ENCODE data around the gene ISL2. TPM values are rescaled to one million over a fixed set of nuclear protein-coding genes. Genes with fewer than 3 reads are reported as not detected.

Gene ISL2
- total RNA-seq, 2 donors from 2014 or later = 0.77 to 2.4 TPM

DNA sequence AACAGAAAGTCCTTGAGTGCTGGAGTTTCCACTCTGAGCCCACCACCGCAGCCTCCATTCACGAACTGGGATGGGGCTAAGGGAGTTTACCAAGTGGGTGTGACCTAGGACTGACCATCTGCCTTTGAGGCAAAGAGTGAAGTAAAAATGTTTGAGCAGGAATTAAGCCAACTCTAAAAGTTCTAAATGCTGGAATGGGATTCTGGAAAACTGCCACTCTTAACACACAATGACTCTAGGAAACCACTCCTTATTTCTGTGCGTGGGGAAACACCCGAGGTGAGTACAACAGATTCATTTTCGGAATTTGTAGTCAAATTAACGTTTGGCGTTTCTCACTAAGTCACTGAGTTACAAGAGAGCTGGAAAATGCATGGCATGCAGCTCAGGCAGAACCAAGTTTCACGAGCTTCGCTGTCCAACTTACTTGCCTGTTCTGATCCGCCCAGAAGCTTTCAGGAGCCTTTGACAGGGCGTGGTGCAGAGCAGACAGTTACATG lies 31.6 kb downstream of the ISL2 start:
- Histone ChIP-seq H3K4me1 (replicated peaks) (no peaks in the 10 kb centered on the region), H3K9me3 (no peaks in the 10 kb centered on the region), H3K36me3 (no peaks in the 10 kb centered on the region), H3K4me3 (no peak overlapping the region), H3K27ac (no peak overlapping the region), H3K27me3 (replicated peaks; ENCODE audit: insufficient read depth) (no peaks in the 10 kb centered on the region)
- no peak for TF ChIP-seq POLR2A (IDR thresholded peaks at IDR 0.05)
- peak; percentile 18 for TF ChIP-seq POLR2AphosphoS5 (IDR thresholded peaks at IDR 0.05)
- DNase-seq (ENCODE audit: low spot score) = peak; percentile 32
- 31% methylated on average over 11 of the region's 11 CpGs for WGBS
- intact Hi-C loops (cut with DNase I) = no loop called here

DNA sequence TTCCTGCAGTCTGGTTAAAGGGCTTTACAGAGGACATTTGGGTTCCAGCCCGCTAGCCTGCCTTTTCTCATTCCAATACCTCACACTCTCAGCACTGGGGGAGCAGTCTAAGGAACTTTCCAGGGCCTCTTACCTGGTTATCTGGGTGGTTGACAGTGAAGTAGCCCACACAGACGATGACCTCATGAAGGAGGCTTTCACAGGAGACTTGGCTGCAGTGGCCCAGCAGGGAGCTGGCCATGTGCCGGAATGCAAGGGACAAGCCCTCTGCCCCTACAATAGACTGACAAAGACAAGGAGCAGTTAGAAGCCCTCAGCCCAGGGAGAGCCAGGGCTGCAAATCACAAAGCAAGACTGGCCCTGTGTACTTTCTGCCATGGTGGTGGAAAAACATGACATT lies 39.5 kb downstream of the ISL2 start:
- no peak for DNase-seq (ENCODE audit: low spot score)
- no peaks in the 10 kb centered on the region for H3K9me3 ChIP-seq
- H3K27ac ChIP-seq = no peak overlapping the region
- no peaks in the 10 kb centered on the region for H3K36me3 ChIP-seq
- TF ChIP-seq POLR2AphosphoS5 (IDR thresholded peaks at IDR 0.05) = no peak
- TF ChIP-seq, protein P1, sequence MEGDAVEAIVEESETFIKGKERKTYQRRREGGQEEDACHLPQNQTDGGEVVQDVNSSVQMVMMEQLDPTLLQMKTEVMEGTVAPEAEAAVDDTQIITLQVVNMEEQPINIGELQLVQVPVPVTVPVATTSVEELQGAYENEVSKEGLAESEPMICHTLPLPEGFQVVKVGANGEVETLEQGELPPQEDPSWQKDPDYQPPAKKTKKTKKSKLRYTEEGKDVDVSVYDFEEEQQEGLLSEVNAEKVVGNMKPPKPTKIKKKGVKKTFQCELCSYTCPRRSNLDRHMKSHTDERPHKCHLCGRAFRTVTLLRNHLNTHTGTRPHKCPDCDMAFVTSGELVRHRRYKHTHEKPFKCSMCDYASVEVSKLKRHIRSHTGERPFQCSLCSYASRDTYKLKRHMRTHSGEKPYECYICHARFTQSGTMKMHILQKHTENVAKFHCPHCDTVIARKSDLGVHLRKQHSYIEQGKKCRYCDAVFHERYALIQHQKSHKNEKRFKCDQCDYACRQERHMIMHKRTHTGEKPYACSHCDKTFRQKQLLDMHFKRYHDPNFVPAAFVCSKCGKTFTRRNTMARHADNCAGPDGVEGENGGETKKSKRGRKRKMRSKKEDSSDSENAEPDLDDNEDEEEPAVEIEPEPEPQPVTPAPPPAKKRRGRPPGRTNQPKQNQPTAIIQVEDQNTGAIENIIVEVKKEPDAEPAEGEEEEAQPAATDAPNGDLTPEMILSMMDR (IDR thresholded peaks at IDR 0.05) = no peak
- TF ChIP-seq POLR2A (IDR thresholded peaks at IDR 0.05) = no peak
- intact Hi-C loops (cut with DNase I) = no loop called here
- H3K27me3 ChIP-seq (replicated peaks; ENCODE audit: insufficient read depth) = no peaks in the 10 kb centered on the region
- 92% methylated on average over 3 of the region's 3 CpGs for WGBS
- H3K4me3 ChIP-seq = no peak overlapping the region
- no peaks in the 10 kb centered on the region for H3K4me1 ChIP-seq (replicated peaks)

DNA sequence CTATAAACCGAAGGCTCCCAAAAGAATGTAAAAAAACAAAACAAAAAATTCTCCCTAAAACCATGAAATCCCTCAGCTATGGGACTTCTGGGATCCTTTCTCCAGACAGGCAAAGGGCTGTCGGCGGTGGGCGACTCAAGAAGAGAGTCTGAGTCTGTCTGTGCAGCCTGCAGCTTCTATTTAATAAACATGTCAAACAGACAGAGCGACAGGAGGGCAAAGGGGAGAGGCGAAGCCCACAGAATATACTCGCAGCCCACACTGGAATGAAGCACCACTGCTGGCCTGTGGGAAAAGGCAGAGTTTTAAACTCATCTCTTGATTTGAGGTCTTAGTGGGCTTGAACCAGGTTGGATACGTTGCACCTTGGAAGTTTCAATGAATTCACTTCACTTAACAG lies 40.2 kb downstream of the ISL2 start:
- H3K36me3 ChIP-seq = no peaks in the 10 kb centered on the region
- 87% methylated on average over 8 of the region's 8 CpGs for WGBS
- no peak for TF ChIP-seq POLR2A (IDR thresholded peaks at IDR 0.05)
- no peak for TF ChIP-seq POLR2AphosphoS5 (IDR thresholded peaks at IDR 0.05)
- TF ChIP-seq, protein P1 (IDR thresholded peaks at IDR 0.05) = no peak
- no peak overlapping the region for H3K4me3 ChIP-seq
- no peaks in the 10 kb centered on the region for H3K4me1 ChIP-seq (replicated peaks)
- no peak overlapping the region for H3K27ac ChIP-seq
- intact Hi-C loops (cut with DNase I) = no loop called here
- H3K27me3 ChIP-seq (replicated peaks; ENCODE audit: insufficient read depth) = no peaks in the 10 kb centered on the region
- no peak for DNase-seq (ENCODE audit: low spot score)
- H3K9me3 ChIP-seq = no peaks in the 10 kb centered on the region

DNA sequence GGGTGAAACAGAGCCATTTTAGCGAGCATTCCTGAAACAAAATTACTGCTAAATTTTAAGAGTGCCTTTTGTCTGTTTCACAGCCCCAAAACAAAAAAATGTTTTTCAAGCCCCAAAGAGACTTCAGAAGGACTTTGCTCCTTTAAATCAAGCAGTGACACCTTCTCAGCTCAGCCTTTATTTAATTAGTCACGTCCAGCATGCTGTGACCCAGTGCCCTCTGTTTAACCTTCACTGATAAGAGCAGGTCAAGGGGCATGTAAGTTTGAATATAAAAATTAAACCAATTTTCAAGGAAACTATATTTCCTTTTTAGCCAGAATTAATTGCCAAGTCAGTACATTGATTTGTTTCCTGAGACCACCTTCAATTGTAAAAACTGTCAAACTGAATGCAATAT lies 40.6 kb downstream of the ISL2 start:
- H3K4me1 ChIP-seq (replicated peaks) = no peaks in the 10 kb centered on the region
- H3K36me3 ChIP-seq = no peaks in the 10 kb centered on the region
- no peak for DNase-seq (ENCODE audit: low spot score)
- no peaks in the 10 kb centered on the region for H3K27me3 ChIP-seq (replicated peaks; ENCODE audit: insufficient read depth)
- no peak for TF ChIP-seq POLR2A (IDR thresholded peaks at IDR 0.05)
- TF ChIP-seq POLR2AphosphoS5 (IDR thresholded peaks at IDR 0.05) = no peak
- TF ChIP-seq, protein P1 (IDR thresholded peaks at IDR 0.05) = no peak
- no peak overlapping the region for H3K27ac ChIP-seq
- no peaks in the 10 kb centered on the region for H3K9me3 ChIP-seq
- no peak overlapping the region for H3K4me3 ChIP-seq
- intact Hi-C loops (cut with DNase I) = no loop called here
- 84% methylated on average over 2 of the region's 2 CpGs for WGBS

DNA sequence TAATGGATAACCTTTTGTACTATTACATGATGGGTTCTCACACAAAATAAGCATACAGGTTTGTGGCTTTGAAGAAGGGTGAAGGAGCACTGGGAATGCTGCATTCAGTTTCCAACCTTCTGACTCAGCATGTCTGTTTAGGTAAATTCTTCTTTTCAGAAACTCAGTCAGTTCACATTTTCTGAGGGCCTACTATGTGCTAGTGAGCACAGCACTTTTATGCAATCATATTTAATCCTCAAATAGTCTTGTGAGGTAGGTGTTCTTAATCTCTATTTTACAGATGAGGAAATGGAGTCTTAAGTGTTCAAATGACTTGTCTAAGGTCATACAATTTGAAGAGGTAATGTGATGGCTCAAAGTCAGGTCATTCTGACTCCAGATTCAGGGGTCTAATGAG lies 41.2 kb downstream of the ISL2 start:
- Histone ChIP-seq H3K27ac (no peak overlapping the region), H3K4me3 (no peak overlapping the region), H3K27me3 (replicated peaks; ENCODE audit: insufficient read depth) (no peaks in the 10 kb centered on the region), H3K4me1 (replicated peaks) (no peaks in the 10 kb centered on the region), H3K9me3 (no peaks in the 10 kb centered on the region), H3K36me3 (no peaks in the 10 kb centered on the region)
- DNase-seq (ENCODE audit: low spot score) = no peak
- intact Hi-C loops (cut with DNase I) = no loop called here
- TF ChIP-seq POLR2AphosphoS5 (IDR thresholded peaks at IDR 0.05) = no peak
- TF ChIP-seq, protein P1 (IDR thresholded peaks at IDR 0.05) = no peak

Measured in prostate gland (tissue), 2 donors.